ENCODE data around the gene PCDH9.
"Not testable (repeated sequence)": the region's sequence is repeated elsewhere in the genome, so short reads cannot be mapped to it uniquely, and the experiment has no call there.

The PCDH9 gene

GRCh38 chr13:66345518-66345810 lies 884.7 kb downstream of the PCDH9 start:
- no peak for DNase-seq (ENCODE audit: low read depth in 3 of 3)

GRCh38 chr13:66344805-66345517 lies 885.2 kb downstream of the PCDH9 start:
- no peak for DNase-seq (ENCODE audit: low read depth in 3 of 3)

GRCh38 chr13:66343224-66343828 lies 886.8 kb downstream of the PCDH9 start:
- DNase-seq (ENCODE audit: low read depth in 3 of 3) = no peak

- no peak for DNase-seq (ENCODE audit: low read depth in 3 of 3)
Observed at GRCh38 chr13:66341635-66342377, 888.3 kb downstream of the PCDH9 start.

GRCh38 chr13:66339214-66339613 lies 890.9 kb downstream of the PCDH9 start:
- no peak for DNase-seq (ENCODE audit: low read depth in 3 of 3)

- DNase-seq (ENCODE audit: low read depth in 3 of 3) = no peak
Observed at GRCh38 chr13:66338542-66338941, 891.6 kb downstream of the PCDH9 start.

- no peak for DNase-seq (ENCODE audit: low read depth in 3 of 3)
Observed at GRCh38 chr13:66335626-66336025, 894.5 kb downstream of the PCDH9 start.

GRCh38 chr13:66329988-66330451 lies 900.1 kb downstream of the PCDH9 start:
- no peak for DNase-seq (ENCODE audit: low read depth in 3 of 3)

GRCh38 chr13:66328476-66328875 lies 901.7 kb downstream of the PCDH9 start:
- DNase-seq (ENCODE audit: low read depth in 3 of 3) = no peak

GRCh38 chr13:66323745-66324347 lies 906.3 kb downstream of the PCDH9 start:
- DNase-seq (ENCODE audit: low read depth in 3 of 3) = no peak

- DNase-seq (ENCODE audit: low read depth in 3 of 3) = no peak
Observed at GRCh38 chr13:66322936-66323335, 907.2 kb downstream of the PCDH9 start.

- no peak for DNase-seq (ENCODE audit: low read depth in 3 of 3)
Observed at GRCh38 chr13:66322193-66322740, 907.9 kb downstream of the PCDH9 start.

- DNase-seq (ENCODE audit: low read depth in 3 of 3) = no peak
Observed at GRCh38 chr13:66314911-66315310, 915.2 kb downstream of the PCDH9 start.

- DNase-seq (ENCODE audit: low read depth in 3 of 3) = no peak
Observed at GRCh38 chr13:66313413-66313812, 916.7 kb downstream of the PCDH9 start.

- no peak for DNase-seq (ENCODE audit: low read depth in 3 of 3)
Observed at GRCh38 chr13:66312312-66313087, 917.6 kb downstream of the PCDH9 start.

GRCh38 chr13:66305961-66306617 lies 924.0 kb downstream of the PCDH9 start:
- no peak for DNase-seq (ENCODE audit: low read depth in 3 of 3)

GRCh38 chr13:66301482-66301881 lies 928.7 kb downstream of the PCDH9 start:
- DNase-seq (ENCODE audit: low read depth in 3 of 3) = no peak

GRCh38 chr13:66301006-66301405 lies 929.1 kb downstream of the PCDH9 start:
- DNase-seq (ENCODE audit: low read depth in 3 of 3) = no peak

GRCh38 chr13:66296875-66297274 lies 933.3 kb downstream of the PCDH9 start:
- DNase-seq (ENCODE audit: low read depth in 3 of 3) = no peak

GRCh38 chr13:66296328-66296727 lies 933.8 kb downstream of the PCDH9 start:
- DNase-seq (ENCODE audit: low read depth in 3 of 3) = no peak

- not testable (repeated sequence) for DNase-seq (ENCODE audit: low read depth in 3 of 3)
Observed at GRCh38 chr13:66286806-66287205, 943.3 kb downstream of the PCDH9 start.
